MM.1S (cell line): ENCODE data around the gene CFD.

Experiments
- EZH2 ChIP-seq: fragments of 300-600 bp; sonication (generic); optimal IDR thresholded peaks from 2 replicates; pipeline ENCODE3; 2017; ENCODE audit warnings: low read depth, mild to moderate bottlenecking, antibody characterized with exemption, low read length, mixed read lengths
- TF ChIP-seq, protein P1 (sequence below): fragments of 300-600 bp; sonication (generic); IDR thresholded peaks from 2 replicates; pipeline ENCODE4 v1.5.1; 2016; ENCODE audit warnings: antibody characterized with exemption, low read length, mixed read lengths

DNA sequence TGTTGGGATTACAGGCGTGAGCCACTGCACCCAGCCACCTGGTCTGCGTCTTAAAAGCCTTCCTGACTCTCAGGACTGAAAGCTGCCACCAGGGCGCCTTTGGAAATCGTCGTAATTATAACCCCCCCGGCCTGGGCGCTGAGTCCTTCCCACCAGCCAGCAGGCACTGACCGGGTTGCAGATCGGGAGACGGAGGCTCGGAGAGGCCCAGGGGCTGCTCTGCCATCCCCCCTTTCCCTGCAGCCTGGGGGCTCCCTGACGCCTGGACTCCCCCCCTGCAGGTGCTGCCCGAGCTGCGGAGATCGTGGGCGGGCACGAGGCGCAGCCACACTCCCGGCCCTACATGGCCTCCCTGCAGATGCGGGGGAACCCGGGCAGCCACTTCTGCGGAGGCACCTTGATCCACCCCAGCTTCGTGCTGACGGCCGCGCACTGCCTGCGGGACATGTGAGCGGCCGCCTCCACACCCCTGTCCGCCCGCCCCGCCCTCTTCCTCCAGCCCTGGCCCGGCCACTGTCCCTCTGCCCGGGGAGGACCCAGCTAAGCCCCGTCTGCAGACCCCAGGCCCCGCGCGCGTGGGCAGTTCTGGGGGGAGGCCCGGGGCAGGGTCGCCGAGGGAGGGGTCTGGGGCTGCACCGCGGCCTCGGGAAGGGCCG, 16.2 kb upstream of the CFD start:
- TF ChIP-seq EZH2, result no peak
- TF ChIP-seq, protein P1, sequence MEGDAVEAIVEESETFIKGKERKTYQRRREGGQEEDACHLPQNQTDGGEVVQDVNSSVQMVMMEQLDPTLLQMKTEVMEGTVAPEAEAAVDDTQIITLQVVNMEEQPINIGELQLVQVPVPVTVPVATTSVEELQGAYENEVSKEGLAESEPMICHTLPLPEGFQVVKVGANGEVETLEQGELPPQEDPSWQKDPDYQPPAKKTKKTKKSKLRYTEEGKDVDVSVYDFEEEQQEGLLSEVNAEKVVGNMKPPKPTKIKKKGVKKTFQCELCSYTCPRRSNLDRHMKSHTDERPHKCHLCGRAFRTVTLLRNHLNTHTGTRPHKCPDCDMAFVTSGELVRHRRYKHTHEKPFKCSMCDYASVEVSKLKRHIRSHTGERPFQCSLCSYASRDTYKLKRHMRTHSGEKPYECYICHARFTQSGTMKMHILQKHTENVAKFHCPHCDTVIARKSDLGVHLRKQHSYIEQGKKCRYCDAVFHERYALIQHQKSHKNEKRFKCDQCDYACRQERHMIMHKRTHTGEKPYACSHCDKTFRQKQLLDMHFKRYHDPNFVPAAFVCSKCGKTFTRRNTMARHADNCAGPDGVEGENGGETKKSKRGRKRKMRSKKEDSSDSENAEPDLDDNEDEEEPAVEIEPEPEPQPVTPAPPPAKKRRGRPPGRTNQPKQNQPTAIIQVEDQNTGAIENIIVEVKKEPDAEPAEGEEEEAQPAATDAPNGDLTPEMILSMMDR, result no peak
